Measurements from ENCODE around the gene GRP. TPM values are rescaled to one million over a fixed set of nuclear protein-coding genes. Genes with fewer than 3 reads are reported as not detected.

Gene GRP
- total RNA-seq, 1 experiment from 2014 or later = not detected

DNA sequence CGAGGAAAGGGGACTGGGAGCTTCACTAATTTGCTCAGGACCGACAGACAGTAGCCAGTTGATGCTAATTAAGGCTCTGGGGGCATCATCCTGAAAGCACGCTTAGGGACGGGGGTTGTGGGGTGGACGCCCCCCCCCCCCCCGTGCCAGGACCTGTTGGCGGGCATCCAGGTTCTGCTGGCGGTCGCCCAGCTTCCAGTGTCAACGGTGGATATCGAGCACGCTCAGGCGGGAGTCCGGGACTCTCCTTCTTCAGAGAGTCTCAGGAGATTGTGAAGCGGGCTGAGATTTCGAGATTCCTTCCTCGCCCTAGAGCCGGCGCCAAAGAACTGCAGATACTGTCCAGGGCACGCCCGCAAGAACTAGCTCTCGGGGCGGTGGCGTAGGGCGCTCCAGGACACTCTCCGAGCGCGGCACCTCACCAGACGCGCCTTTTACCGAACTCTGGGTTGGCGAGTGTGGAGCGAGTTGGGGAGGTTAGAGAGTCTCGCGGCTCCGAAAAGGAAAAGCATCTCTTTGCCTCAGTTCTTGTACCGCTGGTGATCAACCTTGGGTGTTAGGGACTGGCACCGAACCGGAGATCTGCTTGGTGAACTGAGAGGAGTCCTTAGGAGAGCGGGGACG, 47.7 kb downstream of the GRP start:
- H3K9me3 ChIP-seq (ENCODE audit: control insufficient read depth in 1 of 2, insufficient read depth in 1 of 2, low read depth in 1 of 2, low read length in 2 of 2) = no peaks in the 10 kb centered on the region
- H3K4me3 ChIP-seq (replicated peaks in 1 of 2; ENCODE audit: low read depth in 1 of 2, low read length in 2 of 2) = no peak overlapping the region
- H3K79me2 ChIP-seq (ENCODE audit: insufficient read depth, low read length) = no peaks in the 10 kb centered on the region
- H3K9me2 ChIP-seq (ENCODE audit: insufficient read depth) = no peaks in the 10 kb centered on the region
- ATAC-seq (no peak), DNase-seq (ENCODE audit: low read depth, low spot score) (no peak)
- peaks cover 9% of the 10 kb centered on the region for H3K27me3 ChIP-seq (ENCODE audit: insufficient read depth, low read length)
- H3K36me3 ChIP-seq (ENCODE audit: control insufficient read depth in 1 of 2, insufficient read depth in 2 of 2, low read length in 2 of 2) = no peaks in the 10 kb centered on the region
- H3K9ac ChIP-seq (ENCODE audit: low read length) = no peak overlapping the region
- no peak overlapping the region for H3K27ac ChIP-seq (ENCODE audit: low read depth, low read length)
- no peak overlapping the region for H2AFZ ChIP-seq (ENCODE audit: low read depth, low read length, poor library complexity, severe bottlenecking)
- POLR2A ChIA-PET = no interaction called here
- BruUV-seq (replicated peaks) = no TSS peak
- peaks cover 0 to 7% of the 10 kb centered on the region in 2 experiments; a peak in 2 of 4 replicates for H3K4me1 ChIP-seq (ENCODE audit: control insufficient read depth in 1 of 2, insufficient read depth in 2 of 2, low read length in 2 of 2)
- TF ChIP-seq, protein P1, sequence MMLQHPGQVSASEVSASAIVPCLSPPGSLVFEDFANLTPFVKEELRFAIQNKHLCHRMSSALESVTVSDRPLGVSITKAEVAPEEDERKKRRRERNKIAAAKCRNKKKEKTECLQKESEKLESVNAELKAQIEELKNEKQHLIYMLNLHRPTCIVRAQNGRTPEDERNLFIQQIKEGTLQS (IDR thresholded peaks at IDR 0.05) = no peak
- no peak for TF ChIP-seq ZNF274 (IDR thresholded peaks at IDR 0.05; ENCODE audit: low read depth, low read length)
- no peak for TF ChIP-seq EZH2 (IDR thresholded peaks at IDR 0.05)
- no peak for TF ChIP-seq EZH2phosphoT487 (IDR thresholded peaks at IDR 0.05; ENCODE audit: borderline replicate concordance)
- TF ChIP-seq, protein P2, sequence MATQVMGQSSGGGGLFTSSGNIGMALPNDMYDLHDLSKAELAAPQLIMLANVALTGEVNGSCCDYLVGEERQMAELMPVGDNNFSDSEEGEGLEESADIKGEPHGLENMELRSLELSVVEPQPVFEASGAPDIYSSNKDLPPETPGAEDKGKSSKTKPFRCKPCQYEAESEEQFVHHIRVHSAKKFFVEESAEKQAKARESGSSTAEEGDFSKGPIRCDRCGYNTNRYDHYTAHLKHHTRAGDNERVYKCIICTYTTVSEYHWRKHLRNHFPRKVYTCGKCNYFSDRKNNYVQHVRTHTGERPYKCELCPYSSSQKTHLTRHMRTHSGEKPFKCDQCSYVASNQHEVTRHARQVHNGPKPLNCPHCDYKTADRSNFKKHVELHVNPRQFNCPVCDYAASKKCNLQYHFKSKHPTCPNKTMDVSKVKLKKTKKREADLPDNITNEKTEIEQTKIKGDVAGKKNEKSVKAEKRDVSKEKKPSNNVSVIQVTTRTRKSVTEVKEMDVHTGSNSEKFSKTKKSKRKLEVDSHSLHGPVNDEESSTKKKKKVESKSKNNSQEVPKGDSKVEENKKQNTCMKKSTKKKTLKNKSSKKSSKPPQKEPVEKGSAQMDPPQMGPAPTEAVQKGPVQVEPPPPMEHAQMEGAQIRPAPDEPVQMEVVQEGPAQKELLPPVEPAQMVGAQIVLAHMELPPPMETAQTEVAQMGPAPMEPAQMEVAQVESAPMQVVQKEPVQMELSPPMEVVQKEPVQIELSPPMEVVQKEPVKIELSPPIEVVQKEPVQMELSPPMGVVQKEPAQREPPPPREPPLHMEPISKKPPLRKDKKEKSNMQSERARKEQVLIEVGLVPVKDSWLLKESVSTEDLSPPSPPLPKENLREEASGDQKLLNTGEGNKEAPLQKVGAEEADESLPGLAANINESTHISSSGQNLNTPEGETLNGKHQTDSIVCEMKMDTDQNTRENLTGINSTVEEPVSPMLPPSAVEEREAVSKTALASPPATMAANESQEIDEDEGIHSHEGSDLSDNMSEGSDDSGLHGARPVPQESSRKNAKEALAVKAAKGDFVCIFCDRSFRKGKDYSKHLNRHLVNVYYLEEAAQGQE (IDR thresholded peaks at IDR 0.05; ENCODE audit: low read depth) = no peak
- TF ChIP-seq RAD21 (IDR thresholded peaks at IDR 0.05; ENCODE audit: low read depth) = no peak
- no peak for TF ChIP-seq FOSL1 (IDR thresholded peaks at IDR 0.05; ENCODE audit: low read depth)
- TF ChIP-seq ELF1 (IDR thresholded peaks at IDR 0.05; ENCODE audit: borderline replicate concordance, low read depth) = no peak
- no peak for TF ChIP-seq YY1 (IDR thresholded peaks at IDR 0.05; ENCODE audit: extremely low read depth, insufficient replicate concordance, low read depth, low read length)
- no peak for TF ChIP-seq CEBPB (IDR thresholded peaks at IDR 0.05; ENCODE audit: low read depth)
- no peak for TF ChIP-seq EGR1 (IDR thresholded peaks at IDR 0.05; ENCODE audit: low read depth)
- TF ChIP-seq, protein P3, sequence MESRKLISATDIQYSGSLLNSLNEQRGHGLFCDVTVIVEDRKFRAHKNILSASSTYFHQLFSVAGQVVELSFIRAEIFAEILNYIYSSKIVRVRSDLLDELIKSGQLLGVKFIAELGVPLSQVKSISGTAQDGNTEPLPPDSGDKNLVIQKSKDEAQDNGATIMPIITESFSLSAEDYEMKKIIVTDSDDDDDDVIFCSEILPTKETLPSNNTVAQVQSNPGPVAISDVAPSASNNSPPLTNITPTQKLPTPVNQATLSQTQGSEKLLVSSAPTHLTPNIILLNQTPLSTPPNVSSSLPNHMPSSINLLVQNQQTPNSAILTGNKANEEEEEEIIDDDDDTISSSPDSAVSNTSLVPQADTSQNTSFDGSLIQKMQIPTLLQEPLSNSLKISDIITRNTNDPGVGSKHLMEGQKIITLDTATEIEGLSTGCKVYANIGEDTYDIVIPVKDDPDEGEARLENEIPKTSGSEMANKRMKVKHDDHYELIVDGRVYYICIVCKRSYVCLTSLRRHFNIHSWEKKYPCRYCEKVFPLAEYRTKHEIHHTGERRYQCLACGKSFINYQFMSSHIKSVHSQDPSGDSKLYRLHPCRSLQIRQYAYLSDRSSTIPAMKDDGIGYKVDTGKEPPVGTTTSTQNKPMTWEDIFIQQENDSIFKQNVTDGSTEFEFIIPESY (IDR thresholded peaks at IDR 0.05; ENCODE audit: extremely low read depth, insufficient replicate concordance, low read length) = no peak
- TF ChIP-seq POLR2A (IDR thresholded peaks at IDR 0.05; ENCODE audit: borderline replicate concordance, extremely low read depth, insufficient read depth, insufficient read length) = no peak
- TF ChIP-seq SP1 (IDR thresholded peaks at IDR 0.05; ENCODE audit: low read depth) = no peak
- intact Hi-C loops (cut with micrococcal nuclease) = no loop called here
- H3K4me2 ChIP-seq (ENCODE audit: low read length) = no peak overlapping the region
- RAD21 ChIA-PET (ENCODE audit: low non-redundant PET in 1 of 2, low total read pairs in 2 of 2, uncharacterized antibody in 2 of 2, unreplicated experiment in 2 of 2) = no interaction called here
- CTCF ChIA-PET = no interaction called here
- H4K20me1 ChIP-seq (ENCODE audit: insufficient read depth) = no peaks in the 10 kb centered on the region
